ENCODE results near the gene PIGX. TPM values are rescaled to one million over a fixed set of nuclear protein-coding genes. Genes with fewer than 3 reads are reported as not detected.

PIGX gene
- total and polyA plus RNA-seq, 2 experiments from 2014 or later: 13.0 to 14.5 TPM

DNA sequence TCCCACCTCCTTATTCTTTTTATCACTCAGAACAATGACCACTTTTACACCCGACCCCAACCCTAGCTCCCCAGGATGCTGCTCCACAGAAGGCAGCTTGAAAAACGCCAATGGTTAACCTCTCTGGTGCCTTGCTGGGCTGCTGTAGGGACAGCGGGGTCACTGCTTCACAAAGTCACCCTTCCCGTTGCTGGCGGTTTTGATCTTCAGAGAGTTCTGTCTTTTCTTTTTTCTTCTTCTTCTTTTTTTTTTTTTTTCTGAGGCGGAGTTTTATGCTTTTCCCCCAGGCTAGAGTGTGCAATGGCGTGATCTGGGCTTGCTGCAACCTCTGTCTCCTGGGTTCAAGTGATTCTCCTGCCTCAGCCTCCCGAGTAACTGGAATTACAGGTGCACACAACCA is 20.8 kb upstream of the PIGX start:
- peaks cover 9% of the 10 kb centered on the region for H3K4me1 ChIP-seq (ENCODE audit: insufficient read depth)
- H3K9me2 ChIP-seq (ENCODE audit: insufficient read depth): no peaks in the 10 kb centered on the region
- no peak overlapping the region for H3K4me3 ChIP-seq
- H3K36me3 Mint-ChIP-seq (ENCODE audit: low read depth): no peaks in the 10 kb centered on the region
- H3F3A ChIP-seq (replicated peaks; ENCODE audit: low read depth): peaks cover 6% of the 10 kb centered on the region; the same call in 1 of the 2 replicates
- no peaks in the 10 kb centered on the region for H4K20me1 ChIP-seq (replicated peaks; ENCODE audit: insufficient read depth)
- no peaks in the 10 kb centered on the region for H3K79me2 ChIP-seq (replicated peaks; ENCODE audit: insufficient read depth)
- DNase-seq (ENCODE audit: low spot score) (no peak), ATAC-seq (no peak)
- no peak overlapping the region for H3K4me3 Mint-ChIP-seq
- H3K4me1 Mint-ChIP-seq: peaks cover 8% of the 10 kb centered on the region
- no peak overlapping the region for H3K27ac ChIP-seq (ENCODE audit: low read depth)
- no peaks in the 10 kb centered on the region for H3K27me3 ChIP-seq (ENCODE audit: insufficient read depth)
- no peak overlapping the region for H2AFZ ChIP-seq
- H3K36me3 ChIP-seq (ENCODE audit: insufficient read depth): no peaks in the 10 kb centered on the region
- H3K9me3 Mint-ChIP-seq: no peaks in the 10 kb centered on the region
- H3K27me3 Mint-ChIP-seq (ENCODE audit: insufficient read depth, low read depth, poor library complexity): peaks cover 2% of the 10 kb centered on the region
- no peak overlapping the region for H3K27ac Mint-ChIP-seq
- no peak overlapping the region for H3K4me2 ChIP-seq
- TF ChIP-seq ZNF114 (CRISPR knock-in tag; IDR thresholded peaks at IDR 0.05): no peak
- TF ChIP-seq EZH2 (IDR thresholded peaks at IDR 0.05; ENCODE audit: low read depth, unreplicated experiment): no peak
- TF ChIP-seq POLR2AphosphoS5 (IDR thresholded peaks at IDR 0.05; ENCODE audit: low read depth): no peak
- no peak for TF ChIP-seq ZNF462 (CRISPR knock-in tag; IDR thresholded peaks at IDR 0.05)
- TF ChIP-seq STAT1 (IDR thresholded peaks at IDR 0.05; ENCODE audit: unreplicated experiment): no peak

DNA sequence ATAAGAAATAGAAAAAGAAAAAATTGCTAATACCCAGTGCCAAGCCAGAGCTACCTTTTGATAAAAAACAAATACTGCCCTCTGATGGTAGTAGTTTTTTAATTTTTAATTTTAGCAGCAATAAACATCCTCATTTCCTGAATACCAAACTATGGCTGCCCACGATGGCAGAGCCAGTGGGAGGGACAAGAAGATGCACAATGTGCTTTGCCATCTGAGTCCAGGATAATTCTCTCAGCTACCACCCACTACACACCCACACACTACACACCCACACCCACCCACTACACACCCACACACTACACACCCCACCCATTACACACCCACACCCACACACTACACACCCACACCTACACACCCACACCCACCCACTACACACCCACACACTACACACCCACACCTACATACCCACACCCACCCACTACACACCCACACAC is 18.0 kb upstream of the PIGX start:
- Histone ChIP-seq H3K27me3 (ENCODE audit: insufficient read depth) (no peaks in the 10 kb centered on the region), H2AFZ (no peak overlapping the region), H3K79me2 (replicated peaks; ENCODE audit: insufficient read depth) (no peaks in the 10 kb centered on the region), H4K20me1 (replicated peaks; ENCODE audit: insufficient read depth) (no peaks in the 10 kb centered on the region), H3K36me3 (ENCODE audit: insufficient read depth) (no peaks in the 10 kb centered on the region), H3K9me2 (ENCODE audit: insufficient read depth) (no peaks in the 10 kb centered on the region), H3K27ac (ENCODE audit: low read depth) (no peak overlapping the region), H3K4me2 (no peak overlapping the region), H3K4me3 (no peak overlapping the region), H3F3A (replicated peaks; ENCODE audit: low read depth) (peaks cover 6% of the 10 kb centered on the region; the same call in 1 of the 2 replicates), H3K4me1 (ENCODE audit: insufficient read depth) (no peaks in the 10 kb centered on the region)
- no peaks in the 10 kb centered on the region for H3K4me1 Mint-ChIP-seq
- H3K27ac Mint-ChIP-seq: no peak overlapping the region
- peaks cover 1% of the 10 kb centered on the region for H3K27me3 Mint-ChIP-seq (ENCODE audit: insufficient read depth, low read depth, poor library complexity)
- no peaks in the 10 kb centered on the region for H3K36me3 Mint-ChIP-seq (ENCODE audit: low read depth)
- H3K4me3 Mint-ChIP-seq: no peak overlapping the region
- H3K9me3 Mint-ChIP-seq: no peaks in the 10 kb centered on the region
- DNase-seq (ENCODE audit: low spot score): no peak
- no peak for ATAC-seq
- no peak for TF ChIP-seq EZH2phosphoT487 (IDR thresholded peaks at IDR 0.05; ENCODE audit: unreplicated experiment)
- TF ChIP-seq CTCF (conservative IDR thresholded peaks at IDR 0.05; ENCODE audit: low read depth in 2 of 2): no peak; a peak in 1 of 4 replicates
